A673 (cell line): ENCODE measurements around the gene EGLN2.

ENCODE experiments used
- EZH2 ChIP-seq: fragments of 200-600 bp; sonication (generic); IDR thresholded peaks from 2 replicates; pipeline ENCODE4 v1.6.1; 2017; ENCODE audit warnings: borderline replicate concordance, low read depth, mild to moderate bottlenecking, mixed read lengths, antibody characterized with exemption, low read length; ENCODE audit not compliant: poor library complexity, severe bottlenecking
- TF ChIP-seq, protein P1 (sequence below): fragments of 300-800, 200-600 bp; sonication (generic); conservative IDR thresholded peaks from 2 replicates; pipeline ENCODE4 v1.5.1; 2017; ENCODE audit warnings: low read depth, mild to moderate bottlenecking, antibody characterized with exemption, low read length, moderate library complexity, mixed read lengths

- TF ChIP-seq, protein P1, sequence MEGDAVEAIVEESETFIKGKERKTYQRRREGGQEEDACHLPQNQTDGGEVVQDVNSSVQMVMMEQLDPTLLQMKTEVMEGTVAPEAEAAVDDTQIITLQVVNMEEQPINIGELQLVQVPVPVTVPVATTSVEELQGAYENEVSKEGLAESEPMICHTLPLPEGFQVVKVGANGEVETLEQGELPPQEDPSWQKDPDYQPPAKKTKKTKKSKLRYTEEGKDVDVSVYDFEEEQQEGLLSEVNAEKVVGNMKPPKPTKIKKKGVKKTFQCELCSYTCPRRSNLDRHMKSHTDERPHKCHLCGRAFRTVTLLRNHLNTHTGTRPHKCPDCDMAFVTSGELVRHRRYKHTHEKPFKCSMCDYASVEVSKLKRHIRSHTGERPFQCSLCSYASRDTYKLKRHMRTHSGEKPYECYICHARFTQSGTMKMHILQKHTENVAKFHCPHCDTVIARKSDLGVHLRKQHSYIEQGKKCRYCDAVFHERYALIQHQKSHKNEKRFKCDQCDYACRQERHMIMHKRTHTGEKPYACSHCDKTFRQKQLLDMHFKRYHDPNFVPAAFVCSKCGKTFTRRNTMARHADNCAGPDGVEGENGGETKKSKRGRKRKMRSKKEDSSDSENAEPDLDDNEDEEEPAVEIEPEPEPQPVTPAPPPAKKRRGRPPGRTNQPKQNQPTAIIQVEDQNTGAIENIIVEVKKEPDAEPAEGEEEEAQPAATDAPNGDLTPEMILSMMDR = no peak
- TF ChIP-seq EZH2 = no peak
Observed at GRCh38 chr19:40785526-40785925, 13.5 kb upstream of the EGLN2 start.
